Measurements from ENCODE around the gene MRPS16.
A peak's percentile ranks its signal among the peaks of the same experiment; 100 is the strongest.

Gene MRPS16

DNA sequence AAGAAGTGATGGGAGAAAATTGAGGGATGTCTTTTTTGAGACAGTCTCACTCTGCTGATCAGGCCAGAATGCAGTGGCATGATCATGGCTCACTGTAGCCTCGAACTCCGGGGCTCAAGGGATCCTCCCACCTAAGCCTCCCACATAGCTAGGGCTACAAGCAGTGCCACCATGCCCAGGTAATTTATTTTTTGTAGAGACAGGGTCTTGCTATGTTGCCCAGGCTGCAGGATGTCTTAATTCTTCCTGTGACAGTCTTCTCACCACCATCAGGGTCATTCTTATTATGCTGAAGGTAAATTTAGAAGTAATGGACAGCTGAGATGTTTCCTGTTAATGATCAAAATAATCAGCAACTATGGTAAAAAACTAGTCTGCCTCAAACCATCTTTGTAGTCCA, 12.5 kb downstream of the MRPS16 start:
- no peak for DNase-seq (ENCODE audit: low spot score)

DNA sequence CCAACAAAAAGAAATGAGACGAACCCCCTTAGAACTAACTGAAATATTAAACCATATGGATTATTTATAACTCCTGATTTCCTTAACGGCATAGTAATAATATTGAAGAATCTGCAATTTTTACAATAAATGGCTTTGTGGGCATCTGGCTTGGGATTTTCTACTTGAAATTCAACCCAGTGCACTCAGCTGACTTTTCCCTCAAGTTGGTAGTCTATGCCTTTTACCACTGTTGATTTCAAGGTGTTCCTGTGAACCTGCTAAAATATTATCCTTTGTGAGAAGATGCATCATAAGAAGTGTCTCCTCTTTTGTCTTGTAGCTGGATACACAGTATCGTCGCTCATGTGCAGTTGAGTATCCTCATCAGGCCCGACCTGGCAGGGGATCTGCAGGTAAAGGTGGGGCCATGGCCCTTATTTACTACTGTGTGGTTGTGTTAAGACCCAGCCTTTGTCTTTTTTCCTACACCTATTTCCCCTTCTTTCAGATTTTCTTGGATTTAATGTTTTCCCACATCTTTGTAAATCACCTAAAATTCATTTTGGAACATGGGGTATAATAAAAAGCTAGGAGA, 13.4 kb downstream of the MRPS16 start:
- DNase-seq (ENCODE audit: low spot score), result no peak

DNA sequence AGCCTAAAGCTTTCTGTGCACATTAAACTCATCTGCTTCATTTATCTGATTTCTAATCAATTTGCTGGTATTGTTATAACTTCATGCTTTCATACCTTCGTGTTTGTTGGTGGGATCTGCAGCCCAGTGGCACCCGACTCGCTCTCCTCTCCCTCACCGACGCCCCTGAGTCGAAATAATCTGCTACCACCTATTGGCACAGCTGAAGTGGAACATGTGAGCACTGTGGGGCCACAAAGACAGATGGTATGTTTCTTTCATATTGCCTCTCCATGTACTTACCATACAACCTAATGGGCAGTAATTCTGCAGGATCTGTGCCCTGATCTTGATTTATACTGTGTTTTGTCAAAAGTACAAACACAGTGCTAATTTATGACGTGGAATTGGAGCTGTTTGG, 17.7 kb downstream of the MRPS16 start:
- no peak for DNase-seq (ENCODE audit: low spot score)

GRCh38 chr10:73233883-73234282, 18.6 kb downstream of the MRPS16 start:
- DNase-seq (ENCODE audit: low spot score), result no peak

DNA sequence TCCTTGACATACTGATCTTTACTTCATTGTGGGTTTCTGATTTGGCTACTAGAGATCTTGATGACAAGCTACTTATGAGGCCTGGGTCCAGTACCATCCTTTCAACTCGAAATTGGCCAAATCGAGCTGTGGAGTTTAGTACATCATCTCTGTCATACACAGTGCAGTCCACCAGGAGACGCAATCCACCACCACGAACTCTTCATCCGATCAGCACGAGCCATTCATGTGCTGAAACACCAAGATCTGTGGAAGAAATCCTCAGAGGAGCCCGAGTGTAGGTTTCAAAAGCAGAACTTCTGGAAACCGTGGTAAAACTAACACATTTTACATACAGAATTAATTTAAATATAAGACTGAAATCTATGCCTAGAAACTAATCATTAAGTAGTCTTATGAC, 19.6 kb downstream of the MRPS16 start:
- no peak for DNase-seq (ENCODE audit: low spot score)

GRCh38 chr10:73229567-73229966, 22.9 kb downstream of the MRPS16 start:
- DNase-seq (ENCODE audit: low spot score), result no peak

DNA sequence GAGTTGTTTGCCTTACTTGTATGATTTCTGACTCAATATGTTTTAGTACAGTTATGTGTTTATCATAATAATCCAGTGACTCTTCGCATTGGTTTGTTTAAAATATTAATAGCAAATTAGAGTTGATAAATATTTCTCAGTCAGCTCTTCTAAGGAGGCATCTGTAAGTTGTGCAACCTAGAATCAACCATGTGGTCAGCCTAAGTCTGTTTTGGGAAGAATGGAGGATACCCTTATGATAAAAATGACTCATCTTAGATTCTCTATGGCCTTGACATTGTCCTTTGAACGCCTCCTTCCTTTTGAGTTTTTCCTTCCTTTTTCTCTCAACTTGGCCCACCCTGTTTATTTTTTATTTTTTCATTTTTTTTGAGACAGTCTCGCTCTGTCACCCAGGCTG, 24.2 kb downstream of the MRPS16 start:
- DNase-seq (ENCODE audit: low spot score), result no peak

DNA sequence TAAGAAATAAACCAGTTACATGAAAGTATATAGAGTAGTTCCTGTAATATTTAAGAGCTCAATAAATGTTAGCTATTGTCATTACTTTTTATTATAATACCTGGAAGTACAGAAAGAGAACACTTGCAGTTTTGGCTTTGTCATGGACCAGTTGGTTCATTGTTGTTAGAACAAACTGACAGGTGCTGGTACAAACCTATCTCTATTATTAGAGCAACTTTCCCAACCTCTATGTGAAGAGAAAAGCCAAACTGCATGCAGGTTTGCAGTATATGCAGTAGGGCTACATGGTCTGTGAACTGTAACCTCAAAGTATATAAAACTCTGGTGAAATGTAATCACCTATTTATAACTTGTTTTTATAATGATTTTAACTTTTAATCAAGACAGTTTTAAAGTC, 25.8 kb downstream of the MRPS16 start:
- no peak for DNase-seq (ENCODE audit: low spot score)

- DNase-seq (ENCODE audit: low spot score), result peak; percentile 56
Observed at GRCh38 chr10:73225518-73225917, 26.9 kb downstream of the MRPS16 start.

DNA sequence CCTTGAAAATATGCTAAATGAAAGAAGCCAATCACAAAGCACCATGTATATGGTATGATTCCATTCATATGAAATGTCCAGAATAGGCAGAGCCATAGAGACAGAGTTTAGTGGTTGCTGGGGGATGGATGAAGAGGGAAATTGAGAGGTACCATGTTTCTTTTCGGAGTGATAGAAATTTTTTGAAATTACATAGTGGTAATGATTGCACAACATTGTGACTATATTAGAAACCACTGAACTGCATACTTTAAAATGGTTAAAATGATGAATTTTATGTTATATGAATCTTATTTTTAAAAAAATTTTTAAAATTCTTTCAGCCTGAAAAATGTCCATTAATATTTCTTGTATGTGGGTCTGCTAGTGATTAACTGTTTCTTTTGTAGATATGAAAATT, 31.5 kb downstream of the MRPS16 start:
- DNase-seq (ENCODE audit: low spot score), result no peak

GRCh38 chr10:73219384-73219783, 33.1 kb downstream of the MRPS16 start:
- no peak for DNase-seq (ENCODE audit: low spot score)

GRCh38 chr10:73218431-73219191, 33.8 kb downstream of the MRPS16 start:
- DNase-seq (ENCODE audit: low spot score), result peak; percentile 58

GRCh38 chr10:73217628-73218027, 34.8 kb downstream of the MRPS16 start:
- DNase-seq (ENCODE audit: low spot score), result no peak

DNA sequence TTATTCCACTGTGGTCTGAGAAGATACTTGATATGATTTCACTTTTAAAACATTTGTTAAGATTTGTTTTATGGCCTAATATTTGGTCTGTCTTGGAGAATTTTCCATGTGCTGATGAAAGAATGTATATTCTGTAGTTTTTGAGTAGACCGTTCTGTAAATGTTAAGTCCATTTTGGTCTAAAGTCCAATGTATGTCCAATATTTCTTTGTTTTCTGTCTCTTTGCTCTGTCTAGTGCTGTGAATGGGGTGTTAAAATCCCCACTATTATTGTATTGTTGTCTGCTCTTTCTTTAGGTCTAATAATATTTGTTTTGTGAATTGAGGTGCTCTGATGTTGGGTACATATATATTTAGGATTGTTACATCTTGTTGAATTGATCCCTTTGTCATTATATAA, 36.7 kb downstream of the MRPS16 start:
- no peak for DNase-seq (ENCODE audit: low spot score)

GRCh38 chr10:73211106-73211811, 41.2 kb downstream of the MRPS16 start:
- no peak for DNase-seq (ENCODE audit: low spot score)

GRCh38 chr10:73210395-73211105, 41.9 kb downstream of the MRPS16 start:
- DNase-seq (ENCODE audit: low spot score), result no peak

DNA sequence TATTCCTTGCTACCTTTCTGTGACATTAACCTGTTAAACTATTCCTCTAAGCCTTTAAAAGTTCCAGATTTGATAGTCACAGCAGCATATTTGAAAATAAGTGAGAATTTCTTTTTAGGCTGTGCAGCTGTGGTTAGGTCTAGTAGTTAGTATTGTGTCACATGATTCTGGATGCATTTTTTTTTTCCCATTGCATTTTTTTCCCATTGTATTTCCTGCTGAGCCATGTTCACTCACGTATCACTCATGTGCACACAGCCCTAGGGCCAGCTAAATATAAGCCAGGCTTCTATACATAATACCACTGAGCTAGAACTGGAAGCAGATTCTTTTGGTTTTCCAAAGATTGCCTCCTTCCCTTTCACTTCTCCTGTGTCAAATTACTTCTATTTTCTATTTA, 42.7 kb downstream of the MRPS16 start:
- peak; percentile 54 for DNase-seq (ENCODE audit: low spot score)

GRCh38 chr10:73207883-73208282, 44.6 kb downstream of the MRPS16 start:
- DNase-seq (ENCODE audit: low spot score), result no peak

- no peak for DNase-seq (ENCODE audit: low spot score)
Observed at GRCh38 chr10:73206385-73206784, 46.1 kb downstream of the MRPS16 start.

- DNase-seq (ENCODE audit: low spot score), result no peak
Observed at GRCh38 chr10:73205890-73206289, 46.6 kb downstream of the MRPS16 start.

- DNase-seq (ENCODE audit: low spot score), result no peak
Observed at GRCh38 chr10:73205081-73205480, 47.4 kb downstream of the MRPS16 start.
